ENCODE measurements around the gene COMT. TPM values are rescaled to one million over a fixed set of nuclear protein-coding genes. Genes with fewer than 3 reads are reported as not detected.

Gene COMT
- total RNA-seq, 1 donor from 2014 or later: 145 TPM

Other genes starting within 250 kb of the COMT start
- 1.1 TPM for gene SEPTIN5, start 227.3 kb upstream of the COMT start, total RNA-seq
- gene GP1BB, start 218.2 kb upstream of the COMT start, total RNA-seq: 0.75 TPM
- 0.40 TPM for gene TBX1, start 181.0 kb upstream of the COMT start, total RNA-seq
- 4.3 TPM for gene GNB1L, start 86.9 kb upstream of the COMT start, total RNA-seq
- 9.4 TPM for gene RTL10, start 86.9 kb upstream of the COMT start, total RNA-seq
- 44.6 TPM for gene TXNRD2, start within 50 bp of the COMT start, total RNA-seq
- gene ARVCF, start 75.1 kb downstream of the COMT start, total RNA-seq: 18.7 TPM
- 12.5 TPM for gene TANGO2, start 79.3 kb downstream of the COMT start, total RNA-seq
- gene DGCR8, start 138.5 kb downstream of the COMT start, total RNA-seq: 26.9 TPM
- gene RANBP1, start 174.3 kb downstream of the COMT start, total RNA-seq: 47.0 TPM
- 36.7 TPM for gene TRMT2A, start 175.5 kb downstream of the COMT start, total RNA-seq
- gene ZDHHC8, start 190.0 kb downstream of the COMT start, total RNA-seq: 37.3 TPM
- not detected for gene CCDC188, start 209.3 kb downstream of the COMT start, total RNA-seq

Measured in left lobe of liver (tissue), 1 donor.